CD4-positive, alpha-beta T cell (primary cell): Measurements from ENCODE around the gene KCNQ1. TPM values are rescaled to one million over a fixed set of nuclear protein-coding genes. Genes with fewer than 3 reads are reported as not detected.

Source experiments
- ATAC-seq: fragments of 200-7000 bp; cut with Tn5 transposase; one replicate; pipeline ENCODE4 v1.10.0; 2022; ENCODE audit warnings: mild to moderate bottlenecking; ENCODE audit not compliant: poor library complexity
- CTCF ChIA-PET: fragments of 350-600 bp; sonication (Branson Sonifier 250); formaldehyde crosslinking; loops from one replicate; lab custom pipeline; 2021; ENCODE audit warnings: antibody characterized with exemption, inconsistent platforms; lab: Charles Lee
- POLR2A ChIA-PET: fragments of 350-600 bp; sonication (Branson Sonifier 250); formaldehyde crosslinking; loops from one replicate; lab custom pipeline; 2021; ENCODE audit warnings: antibody characterized with exemption, inconsistent platforms; lab: Charles Lee
- DNase-seq, 14 experiments: peaks; one replicate each; pipeline ENCODE4 v3.0.0-alpha.2; 2013 to 2020; ENCODE audit warnings: mixed read lengths in 2 of 14
- H3K27ac ChIP-seq, 2 donors: one replicate each; pipeline versions ENCODE4 v1.5.1 to v1.7.0; 2013; ENCODE audit warnings: low read length in 2 of 2, low read depth in 1 of 2, mild to moderate bottlenecking in 1 of 2
- H3K27me3 ChIP-seq, 2 experiments: 1 replicate in 1 of 2; 2 replicates in 1 of 2; pipeline versions ENCODE4 v1.6.1 to v1.7.0; 2013; ENCODE audit warnings: low read length in 2 of 2, control low read depth in 1 of 2, mild to moderate bottlenecking in 1 of 2, moderate library complexity in 1 of 2; ENCODE audit not compliant: insufficient read depth in 2 of 2, control insufficient read depth in 1 of 2
- H3K36me3 ChIP-seq: one replicate; pipeline ENCODE4 v1.6.1; 2013; ENCODE audit warnings: low read length, control low read depth; ENCODE audit not compliant: insufficient read depth
- H3K4me1 ChIP-seq: one replicate; pipeline ENCODE4 v1.6.1; 2013; ENCODE audit warnings: low read length, control low read depth; ENCODE audit not compliant: insufficient read depth
- H3K4me3 ChIP-seq: one replicate; pipeline ENCODE4 v1.5.1; 2013; ENCODE audit warnings: mild to moderate bottlenecking, low read length, moderate library complexity
- H3K9me3 ChIP-seq, 2 experiments: 1 replicate in 1 of 2; 2 replicates in 1 of 2; pipeline versions ENCODE4 v1.6.1 to v1.7.0; 2013; ENCODE audit warnings: low read length in 2 of 2, mild to moderate bottlenecking in 2 of 2, control low read depth in 1 of 2, moderate library complexity in 1 of 2; ENCODE audit not compliant: control insufficient read depth in 1 of 2, insufficient read depth in 1 of 2
- H3K27ac Mint-ChIP-seq: one replicate; pipeline ENCODE4 v1.8.0; 2020; ENCODE audit warnings: mixed read lengths
- H3K27me3 Mint-ChIP-seq: one replicate; pipeline ENCODE4 v1.8.0; 2021; ENCODE audit warnings: mixed read lengths
- H3K36me3 Mint-ChIP-seq: one replicate; pipeline ENCODE4 v1.8.0; 2021; ENCODE audit warnings: low read depth, mixed read lengths
- H3K4me1 Mint-ChIP-seq: one replicate; pipeline ENCODE4 v1.8.0; 2021; ENCODE audit warnings: low read depth, mixed read lengths
- H3K4me3 Mint-ChIP-seq: one replicate; pipeline ENCODE4 v1.8.0; 2020; ENCODE audit warnings: mild to moderate bottlenecking, mixed read lengths
- H3K9me3 Mint-ChIP-seq: one replicate; pipeline ENCODE4 v1.8.0; 2020; ENCODE audit warnings: mixed read lengths
- CTCF ChIP-seq: fragments of 200-600 bp; IDR thresholded peaks from one replicate; pipeline ENCODE4 v1.8.0; 2022; ENCODE audit warnings: antibody characterized with exemption, mild to moderate bottlenecking
- intact Hi-C, 2 experiments: fragments of 100-400 bp; cut with DNase I in 1 of 2; cut with micrococcal nuclease in 1 of 2; formaldehyde crosslinking; loops; one replicate each; pipeline versions ENCODE4 v1.15.1 to v1.9.0; 2023 to 2025; cut with DNase I, micrococcal nuclease
- total RNA-seq, 174 experiments: library from RNA in 2 of 174; stranded (reverse) in 2 of 174; gene quantifications; one replicate each; pipeline ENCODE4 v1.2.3 and lab custom pipeline; 2021 to 2026

Gene KCNQ1
- total RNA-seq, 2 experiments from 2014 or later = 31.3 to 33.1 TPM

DNA sequence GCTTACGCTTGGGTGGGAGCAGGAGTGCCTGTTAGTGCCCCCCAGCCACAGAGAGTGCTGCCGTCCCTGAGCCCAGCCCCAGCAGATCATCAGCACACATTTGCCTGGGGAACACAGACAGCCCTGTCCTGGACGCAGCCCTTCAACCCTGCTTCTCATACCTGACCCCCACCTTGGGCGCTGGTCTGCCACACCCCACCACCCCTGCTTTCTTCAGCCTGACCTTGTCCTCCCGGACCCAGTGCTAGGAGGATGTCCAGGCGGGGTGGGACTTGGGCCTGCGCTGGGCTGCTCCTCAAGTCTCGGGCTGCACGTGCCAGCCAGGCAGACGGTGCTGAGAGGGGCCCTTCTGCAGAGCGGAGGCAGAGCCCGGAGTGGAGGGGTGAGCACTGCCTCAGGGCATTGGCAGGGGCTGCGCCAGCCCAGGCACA is 135.8 kb downstream of the KCNQ1 start:
- H3K27me3 ChIP-seq = no peaks in the 10 kb centered on the region
- H3K27me3 Mint-ChIP-seq = no peaks in the 10 kb centered on the region
- ChIA-PET POLR2A (no interaction called here), CTCF (no interaction called here)
- H3K4me3 ChIP-seq = no peak overlapping the region
- no peaks in the 10 kb centered on the region for H3K4me1 ChIP-seq
- ATAC-seq (no peak), DNase-seq (peak in 1 of 14 experiments; percentile 26)
- H3K9me3 Mint-ChIP-seq = no peaks in the 10 kb centered on the region
- no peak overlapping the region for H3K27ac ChIP-seq
- peaks cover 3% of the 10 kb centered on the region for H3K36me3 ChIP-seq
- no peaks in the 10 kb centered on the region for H3K9me3 ChIP-seq
- H3K4me1 Mint-ChIP-seq = no peaks in the 10 kb centered on the region
- H3K27ac Mint-ChIP-seq = no peak overlapping the region
- peaks cover 5% of the 10 kb centered on the region for H3K36me3 Mint-ChIP-seq
- intact Hi-C loops = no loop called here
- H3K4me3 Mint-ChIP-seq = no peak overlapping the region
- no peak for TF ChIP-seq CTCF

DNA sequence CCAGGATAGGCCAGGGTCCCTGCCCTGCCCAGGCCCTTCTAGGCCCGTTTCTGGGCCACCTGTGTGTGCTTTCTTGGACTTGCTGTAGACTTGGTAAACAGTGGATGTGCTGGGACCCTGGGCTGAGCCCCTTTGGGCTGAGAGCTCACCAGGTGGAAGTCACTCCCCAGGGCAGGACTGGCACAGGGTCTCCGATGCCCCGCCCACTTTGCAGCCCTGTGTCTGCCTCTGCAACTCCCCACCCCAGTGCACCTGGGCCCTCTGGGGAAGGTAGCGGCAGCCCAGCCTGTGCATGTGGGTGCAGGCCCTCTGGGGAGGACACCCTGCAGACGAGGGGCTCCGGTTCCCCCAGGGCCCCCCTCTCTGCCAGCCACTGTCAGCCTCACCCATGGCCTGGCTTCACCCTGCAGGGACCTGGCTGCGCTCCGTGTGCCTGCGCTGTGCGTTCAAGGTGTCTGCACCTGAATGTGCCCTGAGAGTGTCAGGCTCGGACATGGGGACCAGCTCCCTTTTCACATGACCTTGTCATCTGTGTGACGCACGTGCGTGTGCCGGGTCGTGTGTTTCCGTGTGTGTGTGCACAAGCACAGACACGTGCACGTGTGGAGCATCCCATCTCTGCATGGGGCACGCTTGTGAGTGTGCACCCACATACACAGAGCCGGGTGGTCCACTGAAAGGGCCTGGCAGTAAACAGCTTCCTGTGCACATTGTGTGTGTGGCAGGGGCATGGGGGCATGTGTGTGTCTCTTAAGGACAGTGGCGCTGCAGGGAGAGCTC is 136.5 kb downstream of the KCNQ1 start:
- no peaks in the 10 kb centered on the region for H3K4me1 Mint-ChIP-seq
- no peak overlapping the region for H3K4me3 Mint-ChIP-seq
- Histone ChIP-seq H3K27ac (no peak overlapping the region), H3K27me3 (no peaks in the 10 kb centered on the region), H3K4me1 (no peaks in the 10 kb centered on the region), H3K36me3 (peaks cover 8% of the 10 kb centered on the region), H3K9me3 (no peaks in the 10 kb centered on the region), H3K4me3 (no peak overlapping the region)
- ATAC-seq = no peak
- H3K9me3 Mint-ChIP-seq = no peaks in the 10 kb centered on the region
- no peaks in the 10 kb centered on the region for H3K27me3 Mint-ChIP-seq
- POLR2A ChIA-PET = no interaction called here
- intact Hi-C loops = no loop called here
- TF ChIP-seq CTCF = no peak
- peak in 1 of 14 experiments; percentile 19 for DNase-seq
- CTCF ChIA-PET = no interaction called here
- H3K27ac Mint-ChIP-seq = no peak overlapping the region
- peaks cover 5% of the 10 kb centered on the region for H3K36me3 Mint-ChIP-seq

DNA sequence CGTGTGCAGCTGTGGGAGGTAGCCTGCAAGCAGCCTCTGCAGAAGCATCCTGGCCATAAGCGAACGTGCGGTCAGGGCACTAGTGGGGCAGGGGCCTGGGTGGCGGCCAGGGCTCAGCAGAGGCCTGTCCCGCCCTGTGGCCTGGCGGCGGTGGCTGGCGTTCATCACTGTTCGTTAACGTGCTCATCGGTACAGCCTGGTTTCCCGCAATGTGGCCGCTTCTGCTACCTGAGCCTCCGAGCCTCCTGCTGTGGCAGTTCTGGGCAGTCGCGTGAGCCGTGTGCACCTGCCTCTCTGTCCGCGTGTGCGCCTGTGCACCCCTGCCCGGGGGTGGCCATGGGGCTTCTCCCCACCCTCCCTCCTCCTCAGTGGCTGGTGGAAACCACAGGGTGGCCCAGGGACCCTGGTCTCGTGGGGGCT is 137.1 kb downstream of the KCNQ1 start:
- intact Hi-C loops = no loop called here
- Mint-ChIP-seq H3K36me3 (peaks cover 5% of the 10 kb centered on the region), H3K27me3 (no peaks in the 10 kb centered on the region), H3K4me3 (no peak overlapping the region), H3K27ac (no peak overlapping the region), H3K9me3 (no peaks in the 10 kb centered on the region), H3K4me1 (no peaks in the 10 kb centered on the region)
- TF ChIP-seq CTCF = no peak
- H3K4me1 ChIP-seq = no peaks in the 10 kb centered on the region
- H3K36me3 ChIP-seq = peaks cover 8% of the 10 kb centered on the region
- ChIA-PET CTCF (no interaction called here), POLR2A (no interaction called here)
- peak in 1 of 14 experiments; percentile 0 for DNase-seq
- peaks cover 0 to 4% of the 10 kb centered on the region in 2 experiments for H3K9me3 ChIP-seq
- no peaks in the 10 kb centered on the region for H3K27me3 ChIP-seq
- no peak overlapping the region for H3K4me3 ChIP-seq
- H3K27ac ChIP-seq = no peak overlapping the region
- no peak for ATAC-seq
